Stimulated activated CD4-positive, alpha-beta T cell treated with anti-CD3 and anti-CD28 coated beads, TNF-alpha, amount 100 ng/mL, for 48 hours (primary cell): Measurements from ENCODE around the gene RGSL1.

Experiments used
- DNase-seq, 3 donors: peaks; one replicate each; pipeline ENCODE4 v3.0.0-alpha.2; 2020; ENCODE audit warnings: low read depth in 3 of 3

RGSL1 gene

DNA sequence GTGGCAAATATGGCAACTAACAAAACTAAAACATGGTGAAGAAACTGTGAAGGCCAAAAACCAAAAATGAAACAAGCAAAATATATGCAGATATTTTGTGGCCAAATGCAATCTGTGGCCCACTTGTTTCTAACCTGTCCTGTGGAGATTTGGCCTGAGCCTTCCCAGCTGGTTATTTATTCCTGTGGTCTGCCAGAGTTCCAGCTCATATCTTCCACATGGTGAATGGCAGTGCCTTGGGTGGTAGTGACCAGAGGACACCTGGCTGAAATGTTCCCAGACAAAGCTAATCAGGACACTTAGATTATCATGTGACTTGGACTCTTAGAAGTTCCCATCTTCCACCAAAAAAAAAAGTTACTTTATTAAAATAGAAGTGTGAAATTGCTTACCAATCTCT, 99.4 kb downstream of the RGSL1 start:
- no peak for DNase-seq

DNA sequence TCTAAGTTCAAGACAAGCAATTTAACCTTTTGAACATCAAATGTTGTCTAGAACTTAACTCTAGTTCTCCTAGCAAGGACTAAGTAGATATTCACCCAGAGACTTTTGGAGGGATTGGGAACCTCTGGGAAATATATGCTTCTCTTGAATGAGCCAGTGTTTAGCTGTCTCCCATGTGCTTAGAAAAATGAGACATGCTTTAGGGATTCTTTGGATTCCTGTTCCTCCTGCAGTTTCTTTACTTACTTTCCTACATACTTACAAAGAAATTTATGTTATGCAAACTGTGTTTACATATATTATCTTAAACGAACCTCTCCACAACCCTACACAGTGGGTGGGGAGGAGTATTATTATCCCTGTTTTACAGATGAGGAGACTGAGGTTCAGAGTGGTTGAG, 99.9 kb downstream of the RGSL1 start:
- no peak for DNase-seq

DNA sequence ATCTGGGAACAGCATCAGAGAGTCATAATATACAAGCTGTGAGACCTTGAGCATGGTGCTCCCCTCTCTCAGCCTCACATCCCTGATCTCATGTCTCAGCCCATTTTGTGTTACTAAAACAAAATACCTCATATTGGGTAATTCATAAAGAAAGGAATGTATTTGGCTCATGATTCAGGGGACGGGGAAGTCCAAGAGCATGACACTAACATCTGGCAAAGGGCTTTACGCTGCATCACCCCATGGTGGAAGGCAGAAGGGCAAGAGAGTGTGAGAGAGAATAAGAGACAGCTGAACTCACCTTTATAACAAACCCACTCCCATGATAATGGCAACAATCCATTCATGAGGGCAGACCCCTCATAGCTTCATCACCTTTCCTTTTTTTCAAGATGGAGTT, 102.6 kb downstream of the RGSL1 start:
- DNase-seq = no peak

DNA sequence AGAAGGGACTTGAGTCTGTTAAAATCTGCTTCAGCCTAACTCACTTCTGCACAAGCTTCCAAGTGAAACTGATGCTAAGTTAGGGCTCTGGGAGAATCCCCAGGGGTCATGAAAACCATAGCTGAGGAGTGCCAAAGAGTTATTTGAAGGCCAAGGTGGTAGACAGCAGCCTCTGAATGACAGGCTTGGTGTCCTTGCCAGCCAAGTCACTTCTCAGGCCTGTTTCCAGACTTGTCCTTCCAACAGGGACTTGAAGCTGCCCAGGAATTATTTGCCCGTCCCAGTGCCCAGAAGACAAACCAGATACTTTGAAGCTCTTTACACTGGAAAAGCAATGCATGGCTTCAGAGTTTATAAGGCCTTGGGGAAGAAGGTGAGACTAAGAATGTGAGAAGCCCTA, 105.5 kb downstream of the RGSL1 start:
- no peak for DNase-seq

DNA sequence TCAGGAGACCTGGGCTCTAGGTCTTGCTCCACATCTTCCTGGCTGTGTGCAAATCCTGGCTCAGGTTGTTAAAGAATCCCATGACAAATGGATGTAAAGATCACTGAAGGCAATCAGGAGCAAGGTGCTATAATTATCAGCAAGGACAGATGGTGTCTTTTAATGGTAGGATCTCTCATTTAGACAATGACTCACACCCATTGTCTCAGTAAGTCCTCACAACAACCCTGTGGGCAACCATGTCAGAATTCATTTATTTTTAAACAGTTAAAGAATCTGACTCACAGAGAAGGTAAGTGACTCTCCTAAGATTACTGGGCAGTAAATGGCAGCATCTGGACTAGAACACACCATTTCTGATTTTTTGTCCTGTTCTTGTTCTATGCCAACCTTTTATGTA, 106.3 kb downstream of the RGSL1 start:
- DNase-seq = no peak

DNA sequence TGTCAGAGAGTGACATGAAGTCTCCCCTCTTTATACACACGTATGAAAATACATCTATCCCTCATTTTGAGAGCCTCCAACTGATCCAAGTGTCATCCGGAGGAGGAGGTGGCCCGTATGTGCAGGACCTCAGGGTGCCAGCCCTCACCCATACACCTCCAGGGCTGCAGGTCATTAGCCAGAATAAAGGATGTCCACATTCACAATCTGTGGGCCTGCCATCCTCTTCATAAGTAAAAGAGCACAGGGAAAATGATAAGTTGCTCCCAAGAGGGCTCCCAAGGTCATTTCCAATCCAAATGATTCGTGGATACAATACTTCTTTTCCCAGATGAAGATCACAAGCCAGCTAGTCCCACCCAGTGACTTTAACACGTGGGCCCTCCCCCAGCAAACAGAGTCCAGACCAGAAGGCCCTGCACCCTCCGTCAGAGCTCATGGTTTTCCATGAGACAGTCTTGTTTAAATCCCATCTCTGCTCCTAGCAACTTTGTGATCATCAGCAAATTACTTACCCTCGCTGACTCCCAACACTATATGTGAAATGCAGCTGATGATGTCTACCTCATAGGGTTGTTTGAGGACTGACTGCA, 110.5 kb downstream of the RGSL1 start:
- DNase-seq = no peak

DNA sequence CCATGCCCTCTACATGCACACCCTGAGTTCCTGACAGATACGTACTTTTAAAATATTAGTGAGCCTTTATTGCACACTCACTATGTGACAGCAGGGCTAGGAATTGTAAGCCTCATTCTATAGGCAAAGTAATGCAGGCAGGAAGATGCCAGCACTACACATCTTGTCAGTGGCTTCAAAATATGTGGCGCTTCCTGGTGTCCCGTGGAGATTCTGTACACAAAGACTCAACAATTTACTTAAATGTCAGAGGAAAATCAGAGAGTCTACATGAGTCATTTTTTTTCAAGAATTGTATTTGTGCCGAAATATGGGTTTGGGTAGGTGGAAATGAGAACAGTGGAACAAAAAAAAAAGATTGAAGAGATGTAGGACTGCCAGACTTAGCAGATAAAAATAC, 111.5 kb downstream of the RGSL1 start:
- no peak for DNase-seq

DNA sequence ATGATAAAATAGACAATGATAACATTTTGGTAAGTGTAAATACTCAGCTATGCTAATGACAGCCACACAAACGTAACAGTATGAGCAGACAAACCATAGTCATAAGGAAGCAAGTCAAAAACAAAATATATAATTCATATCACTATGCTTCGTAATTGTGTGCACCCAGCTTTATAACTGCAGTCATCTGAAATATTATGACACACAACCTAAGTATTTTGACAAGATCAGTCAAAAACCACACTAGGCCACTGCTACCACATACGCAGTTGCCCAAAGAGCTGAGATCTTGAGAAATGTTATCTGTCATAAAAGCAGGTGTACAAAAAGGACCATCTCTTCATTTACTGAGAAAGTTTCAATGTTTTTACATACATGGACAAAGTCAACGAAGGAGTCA, 113.1 kb downstream of the RGSL1 start:
- DNase-seq = no peak

DNA sequence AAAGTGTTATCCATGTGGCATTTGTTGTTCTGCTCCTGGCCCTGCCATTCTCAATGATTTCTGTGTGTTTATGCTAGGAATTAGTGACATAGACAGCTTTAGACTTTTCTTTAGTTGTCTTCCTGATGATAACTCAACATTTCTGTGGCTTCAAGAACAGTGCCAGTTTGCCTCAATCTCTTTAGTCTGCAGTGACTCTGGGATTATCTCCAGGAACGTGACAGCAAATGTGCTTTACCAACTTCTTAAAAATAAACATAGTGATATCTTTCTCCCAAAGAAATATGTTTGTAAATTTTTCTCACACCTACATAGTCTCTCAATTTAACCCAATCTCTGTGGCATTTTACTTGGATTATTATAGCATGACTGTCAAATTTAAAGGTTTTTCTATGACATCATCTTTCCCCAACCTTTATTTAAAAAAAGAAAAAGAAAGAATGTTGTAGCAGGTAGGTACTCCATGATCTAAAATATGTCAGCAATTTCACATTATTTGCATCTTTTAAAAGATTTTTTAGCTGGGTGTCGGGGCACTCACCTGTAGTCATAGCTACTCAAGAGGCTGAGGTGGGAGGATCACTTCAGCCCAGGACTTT, 114.6 kb downstream of the RGSL1 start:
- DNase-seq = no peak

DNA sequence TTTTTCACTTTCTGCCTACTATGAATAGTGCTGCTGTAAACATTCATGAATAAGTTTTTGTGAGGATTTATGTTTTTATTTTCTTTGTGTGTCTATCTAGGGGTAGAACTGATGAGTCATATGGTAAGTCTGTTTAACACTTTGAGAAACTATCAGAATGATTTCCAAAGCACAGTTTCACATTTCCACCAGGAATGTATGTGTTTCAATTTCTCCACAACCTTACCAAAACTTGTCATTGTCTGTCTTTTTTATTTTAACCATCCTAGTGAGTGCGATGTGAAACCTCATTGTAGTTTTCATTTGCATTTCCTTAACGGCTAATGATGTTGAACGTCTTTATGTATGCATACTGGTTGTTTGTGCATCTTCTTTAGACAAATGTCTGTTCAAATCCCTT, 115.6 kb downstream of the RGSL1 start:
- DNase-seq = no peak

DNA sequence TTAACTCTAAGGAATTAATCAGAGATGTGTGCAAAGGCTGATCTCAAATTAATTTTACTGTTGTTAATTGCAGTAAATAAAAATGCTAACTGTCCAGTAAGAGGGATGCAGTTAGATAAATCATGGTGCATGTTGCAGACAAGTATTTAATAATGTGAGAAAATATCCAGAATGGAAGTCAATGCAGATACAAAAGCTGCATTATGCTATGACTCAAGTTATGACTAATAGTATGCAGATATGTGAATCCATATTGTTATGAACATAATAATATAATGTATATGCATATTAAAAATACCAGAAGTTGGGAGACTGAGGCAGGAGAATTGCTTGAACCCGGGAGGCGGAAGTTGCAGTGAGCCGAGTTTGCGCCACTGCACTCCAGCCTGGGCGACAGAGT, 117.7 kb downstream of the RGSL1 start:
- DNase-seq = no peak

DNA sequence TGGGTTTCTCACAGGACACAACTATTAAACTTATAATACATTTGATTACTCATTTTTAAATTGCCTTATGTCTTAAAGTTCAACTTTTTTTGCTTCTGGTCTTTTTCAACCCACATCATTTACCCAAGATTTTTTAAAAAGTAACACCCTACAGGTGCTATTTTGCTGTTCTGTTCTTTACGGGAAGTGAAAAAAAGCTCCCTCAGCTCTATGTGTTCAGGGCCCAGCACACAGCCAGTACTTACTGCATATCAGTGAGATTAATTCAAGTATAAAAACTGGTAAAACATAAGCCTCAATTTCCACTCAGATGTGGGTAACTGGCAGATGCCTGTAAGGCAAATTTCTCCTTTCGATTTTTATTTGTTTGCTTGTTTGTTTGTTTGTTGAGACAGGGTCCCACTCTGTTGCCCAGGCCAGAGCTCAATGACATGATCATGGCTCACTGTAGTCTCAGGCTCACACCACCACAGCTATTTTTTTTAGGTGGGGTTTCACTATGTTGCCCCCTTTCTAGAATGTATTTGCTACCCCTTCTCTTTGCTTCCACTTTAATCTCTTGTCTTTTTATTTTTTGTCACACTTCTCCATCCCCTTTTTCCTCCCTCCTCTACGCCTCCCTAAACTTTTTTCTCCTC, 118.8 kb downstream of the RGSL1 start:
- no peak for DNase-seq

DNA sequence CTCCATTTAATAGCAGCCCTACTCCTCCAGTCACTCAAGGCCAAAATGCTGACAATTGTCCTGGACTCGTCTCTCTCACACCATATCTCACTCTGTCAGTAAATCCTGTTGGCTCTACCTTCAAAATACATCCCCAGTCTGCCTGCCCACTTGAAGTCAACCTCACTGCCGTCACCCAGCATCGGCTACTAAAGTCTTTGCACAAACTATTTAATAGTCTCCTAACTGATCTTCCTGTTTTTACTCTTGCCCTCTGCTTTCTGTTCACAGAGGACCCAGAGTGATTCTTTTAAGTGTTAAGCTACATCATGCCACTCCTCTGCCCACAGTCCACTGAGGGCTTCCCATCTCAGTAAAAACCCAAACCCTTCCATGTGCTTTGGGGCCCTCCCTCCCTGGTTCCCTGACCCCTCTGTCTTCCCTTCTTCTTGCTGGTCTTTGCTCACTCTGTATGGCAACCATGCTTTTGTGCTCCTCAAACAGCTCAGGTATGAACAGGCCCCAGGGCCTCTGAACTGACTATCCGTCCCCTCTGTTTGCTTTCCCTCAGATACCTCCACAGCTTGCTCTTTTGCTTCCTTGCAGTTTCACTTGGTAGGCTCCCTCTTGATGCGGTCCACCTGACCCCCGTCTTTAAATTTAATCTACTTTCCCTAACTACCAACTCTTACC, 120.1 kb downstream of the RGSL1 start:
- no peak for DNase-seq

DNA sequence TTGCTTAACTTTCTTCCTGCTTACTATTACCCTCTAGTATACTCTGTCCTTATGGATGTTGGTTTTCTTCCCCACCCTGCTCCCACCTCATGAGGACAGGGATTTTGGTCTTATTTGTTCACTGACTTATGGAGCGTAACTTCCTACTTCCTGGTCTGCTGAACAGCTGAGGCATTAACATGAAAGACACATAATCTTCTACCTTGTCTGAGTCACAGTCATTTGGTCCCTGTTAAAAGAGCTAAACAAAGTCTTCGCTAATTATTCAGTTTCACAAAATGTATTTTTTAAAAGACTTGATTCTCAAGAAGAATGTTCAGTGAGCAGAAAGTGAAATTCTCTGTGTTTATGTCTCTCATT, 120.6 kb downstream of the RGSL1 start:
- no peak for DNase-seq

DNA sequence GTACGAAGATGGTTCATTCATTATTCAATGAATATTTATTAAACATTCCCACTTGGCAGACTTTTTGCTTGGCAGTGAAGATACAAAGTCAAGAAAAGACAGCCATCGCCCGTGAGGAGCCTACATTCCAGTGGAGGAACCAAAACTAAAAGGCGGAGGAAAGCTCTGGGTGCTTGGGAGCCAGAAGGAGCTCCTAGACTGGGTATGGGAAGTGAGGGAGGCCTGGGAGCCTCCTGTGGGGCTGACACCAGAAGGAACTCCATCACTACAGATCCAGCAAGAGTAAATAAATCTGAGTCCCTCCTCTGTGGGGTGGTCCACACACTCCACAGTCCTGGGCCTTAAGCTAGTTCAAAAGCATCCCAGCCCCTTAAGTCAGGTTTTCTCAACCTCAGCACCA, 124.2 kb downstream of the RGSL1 start:
- no peak for DNase-seq

DNA sequence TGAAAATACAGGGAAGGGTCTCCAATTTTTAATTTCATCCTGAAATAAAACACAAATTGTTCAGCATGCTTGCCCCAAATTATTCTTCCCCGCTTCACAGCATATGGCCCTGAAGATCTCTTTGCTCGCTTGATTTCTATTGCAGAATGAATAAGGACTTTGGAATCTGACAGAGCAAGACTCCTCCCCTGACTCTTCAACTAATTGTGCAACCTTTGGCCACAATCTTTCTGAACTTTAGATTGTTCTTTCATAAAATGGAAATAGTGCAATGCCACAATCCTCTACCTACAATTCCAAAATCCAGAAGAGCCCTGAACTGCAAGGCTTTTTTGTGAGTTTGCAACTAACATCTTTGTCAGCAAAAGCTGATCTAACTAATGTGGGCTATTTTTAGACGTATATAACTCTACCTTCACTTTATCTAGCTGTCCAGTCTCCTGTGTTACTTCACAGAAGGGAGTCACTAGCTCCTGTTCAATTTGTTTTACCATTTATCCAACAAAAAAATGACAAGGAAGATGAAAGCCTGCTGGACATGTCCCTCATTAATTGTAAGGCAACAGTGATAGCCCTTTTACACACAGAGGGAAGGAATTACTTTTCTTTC, 125.7 kb downstream of the RGSL1 start:
- DNase-seq = no peak

DNA sequence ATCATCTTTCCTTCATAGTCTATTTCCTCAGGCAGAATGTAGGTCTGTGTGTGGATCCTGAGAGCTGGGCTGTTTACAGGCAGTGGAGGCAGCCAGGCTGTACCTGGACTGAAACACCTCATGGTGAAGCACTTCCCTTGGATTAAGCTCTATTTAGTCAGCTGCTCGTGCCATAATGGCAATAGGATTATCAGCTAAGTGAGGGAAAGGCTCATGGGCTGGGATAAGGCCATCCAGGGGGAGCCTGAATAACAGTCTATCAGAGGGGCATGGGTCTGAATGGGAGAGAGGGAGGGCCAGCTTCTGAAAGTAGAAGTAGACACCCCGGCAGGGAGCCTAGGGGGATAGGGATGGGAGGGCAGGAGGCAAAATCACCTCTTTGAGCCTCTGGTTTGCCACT, 130.8 kb downstream of the RGSL1 start:
- no peak for DNase-seq

DNA sequence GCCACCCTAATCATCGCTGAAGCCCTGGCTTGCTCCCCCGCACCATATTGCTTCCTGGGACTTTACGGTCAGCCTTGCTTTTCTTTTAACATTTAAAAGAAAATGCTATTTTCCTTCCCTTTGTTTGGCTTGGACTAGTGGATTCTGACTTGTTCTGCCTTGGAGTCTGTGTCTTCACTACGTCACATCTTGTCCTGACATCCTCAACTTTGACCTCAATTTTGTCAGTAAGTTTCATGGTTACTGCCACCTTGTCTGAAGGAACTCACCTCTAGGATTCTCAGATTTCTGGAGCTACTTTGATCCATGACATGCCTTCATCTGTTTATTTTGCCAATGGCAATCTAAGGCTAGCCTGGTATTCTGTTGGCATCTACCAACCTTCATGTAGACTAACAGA, 134.8 kb downstream of the RGSL1 start:
- DNase-seq = no peak

DNA sequence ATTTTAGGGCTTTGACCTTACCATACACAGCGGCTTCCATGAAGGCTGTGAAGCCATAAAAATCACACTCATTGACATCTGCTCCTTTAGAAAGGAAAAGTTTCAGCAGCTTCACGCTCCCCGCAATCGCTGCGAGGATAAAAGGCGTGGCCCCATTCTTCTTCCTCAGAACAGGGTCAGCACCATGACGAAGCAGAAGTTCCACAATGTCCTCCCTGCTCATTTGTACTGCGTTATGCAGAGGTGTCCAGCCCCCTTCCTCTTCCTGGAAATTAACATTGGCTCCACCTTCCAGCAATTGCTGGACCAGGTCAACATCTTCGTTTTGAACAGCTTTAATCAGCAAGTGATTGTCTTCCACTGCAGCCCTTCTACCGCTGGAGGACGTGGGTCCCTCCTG, 136.4 kb downstream of the RGSL1 start:
- no peak for DNase-seq

DNA sequence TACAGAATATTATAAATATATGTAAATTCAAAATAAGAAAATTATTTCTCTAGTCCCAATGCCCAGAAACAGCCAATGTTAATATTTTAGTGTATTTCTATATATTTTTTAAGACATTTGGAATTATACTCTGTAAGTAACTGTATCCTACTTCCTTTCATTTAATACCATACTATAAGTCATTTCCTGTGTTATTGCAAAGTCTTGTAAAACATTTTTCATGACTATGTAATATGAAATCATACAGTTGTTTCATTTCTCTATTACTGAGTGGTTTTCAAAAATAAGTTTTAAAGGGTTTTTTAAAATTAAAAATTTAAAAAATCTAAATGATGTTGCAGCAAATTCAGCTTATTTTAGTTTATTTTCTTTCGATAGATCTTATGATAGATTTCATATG, 137.1 kb downstream of the RGSL1 start:
- DNase-seq = no peak

DNA sequence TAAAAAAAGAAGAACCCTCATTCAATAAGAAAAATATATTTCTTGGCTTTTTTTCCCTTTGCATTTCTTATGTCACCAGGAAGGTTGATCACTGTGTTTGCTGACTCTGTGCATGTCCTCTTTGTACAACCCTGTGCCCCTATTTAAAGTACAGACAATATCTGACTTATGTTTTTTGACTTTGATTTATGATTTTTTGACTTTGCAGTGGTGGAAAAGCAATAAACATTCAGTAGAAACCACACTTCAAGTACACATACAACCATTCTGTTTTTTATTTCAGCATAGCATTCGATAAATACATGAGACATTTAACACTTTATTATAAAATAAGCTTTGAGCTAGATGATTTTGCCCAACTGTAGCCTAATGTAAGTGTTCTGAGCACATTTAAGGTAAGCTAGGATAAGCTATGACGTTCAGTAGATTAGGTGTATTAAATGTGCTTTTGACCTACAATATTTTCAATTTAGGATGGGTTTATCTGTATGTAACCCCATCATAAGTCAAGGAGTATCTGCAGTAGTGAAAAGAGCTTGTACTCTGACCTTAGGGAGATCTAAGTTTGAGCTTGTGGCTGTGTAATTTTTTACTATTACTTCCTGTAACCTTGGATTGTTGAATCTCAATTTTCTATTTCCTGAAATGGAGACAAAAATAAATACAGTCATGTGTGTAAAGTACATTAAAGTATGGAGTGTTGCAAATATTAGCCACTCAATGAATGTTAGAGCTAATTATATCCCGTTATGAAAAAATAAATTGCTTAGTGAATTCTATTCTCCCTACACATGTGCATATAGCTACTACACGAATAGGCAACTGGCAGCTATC, 137.9 kb downstream of the RGSL1 start:
- DNase-seq = no peak
